H54 (cell line): Measurements from ENCODE around the gene PCLO.

Experiments
- DNase-seq: peaks from one replicate; pipeline ENCODE4 v3.0.0; 2011; ENCODE audit warnings: low spot score, mixed read lengths; ENCODE audit not compliant: insufficient read length
- FAIRE-seq: peaks from 3 replicates; lab custom pipeline; 2011; peaks lifted over from hg19 to GRCh38; lab: Jason Lieb, UNC
- POLR2A ChIP-seq: IDR thresholded peaks from 2 replicates; pipeline ENCODE4 v1.6.1; 2011; ENCODE audit warnings: low read depth, mild to moderate bottlenecking, low read length

The PCLO gene

GRCh38 chr7:82760074-82760473, 402.6 kb downstream of the PCLO start:
- no peak for FAIRE-seq
- no peak for DNase-seq
- TF ChIP-seq POLR2A: no peak

- DNase-seq (no peak), FAIRE-seq (peak; percentile 65)
- TF ChIP-seq POLR2A: no peak
Observed at GRCh38 chr7:82755705-82756551, 406.8 kb downstream of the PCLO start.

GRCh38 chr7:82750007-82750406, 412.7 kb downstream of the PCLO start:
- no peak for TF ChIP-seq POLR2A
- FAIRE-seq (no peak), DNase-seq (no peak)

DNA sequence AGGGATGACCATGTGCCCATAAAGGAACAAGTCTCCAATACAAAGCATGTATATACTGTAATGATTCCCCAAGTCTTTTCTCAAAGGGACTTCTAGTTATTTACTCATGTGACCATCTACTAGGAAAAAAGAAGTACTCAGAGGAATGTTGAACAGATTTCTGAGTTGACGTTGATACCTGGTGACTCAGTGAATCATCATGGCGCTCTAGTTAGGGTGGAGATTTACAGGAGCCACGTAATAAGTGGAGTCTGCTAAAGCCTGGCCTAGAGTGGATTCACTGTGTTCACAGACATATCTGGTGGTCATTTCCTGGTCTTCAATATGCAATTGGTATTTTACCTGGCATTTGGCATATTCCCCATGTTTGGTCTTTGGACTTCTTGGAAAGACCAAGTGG, 416.9 kb downstream of the PCLO start:
- DNase-seq: no peak
- no peak for TF ChIP-seq POLR2A
- FAIRE-seq: no peak

GRCh38 chr7:82745117-82745516, 417.6 kb downstream of the PCLO start:
- TF ChIP-seq POLR2A: no peak
- no peak for DNase-seq
- FAIRE-seq: no peak

DNA sequence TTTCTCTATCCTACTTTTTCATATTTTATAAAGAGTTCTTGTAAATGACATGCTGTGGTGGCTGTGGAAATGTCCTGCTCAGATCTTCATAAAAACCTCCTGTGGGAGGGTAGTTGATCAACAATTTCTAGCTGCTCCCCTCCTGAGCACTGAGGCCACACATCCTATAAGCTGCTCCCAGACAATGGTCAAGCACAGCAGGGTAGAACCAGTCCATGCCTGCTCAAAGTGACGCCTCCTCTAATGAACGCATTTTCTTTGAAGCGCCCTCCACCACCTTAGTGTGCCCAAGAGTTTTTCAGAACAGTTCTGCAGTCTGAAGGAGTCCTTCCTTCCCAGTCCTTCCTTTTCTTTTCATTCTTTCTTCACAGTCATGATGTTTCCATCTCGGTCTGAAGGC, 420.5 kb downstream of the PCLO start:
- FAIRE-seq (no peak), DNase-seq (no peak)
- no peak for TF ChIP-seq POLR2A

DNA sequence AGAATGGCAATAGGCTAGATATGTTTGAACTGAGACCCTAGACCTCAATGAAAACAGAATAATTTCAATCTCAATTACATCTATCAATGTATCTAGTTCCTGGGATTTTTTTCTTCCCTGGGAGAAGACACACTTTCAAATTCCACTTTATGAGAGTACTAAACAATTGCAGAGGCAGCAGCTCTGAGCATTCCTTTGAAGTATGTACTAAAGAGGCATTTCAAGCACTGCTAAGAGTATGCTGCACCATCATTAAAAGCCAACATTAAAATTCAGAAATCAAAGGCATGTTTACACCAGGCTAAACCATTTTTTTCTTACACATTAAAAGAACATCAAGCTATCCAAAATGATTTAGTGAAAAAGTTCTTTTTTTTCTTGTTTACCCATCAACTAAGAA, 421.2 kb downstream of the PCLO start:
- FAIRE-seq (no peak), DNase-seq (no peak)
- TF ChIP-seq POLR2A: no peak

GRCh38 chr7:82740246-82740848, 422.3 kb downstream of the PCLO start:
- no peak for TF ChIP-seq POLR2A
- DNase-seq (peak; percentile 12), FAIRE-seq (no peak)

DNA sequence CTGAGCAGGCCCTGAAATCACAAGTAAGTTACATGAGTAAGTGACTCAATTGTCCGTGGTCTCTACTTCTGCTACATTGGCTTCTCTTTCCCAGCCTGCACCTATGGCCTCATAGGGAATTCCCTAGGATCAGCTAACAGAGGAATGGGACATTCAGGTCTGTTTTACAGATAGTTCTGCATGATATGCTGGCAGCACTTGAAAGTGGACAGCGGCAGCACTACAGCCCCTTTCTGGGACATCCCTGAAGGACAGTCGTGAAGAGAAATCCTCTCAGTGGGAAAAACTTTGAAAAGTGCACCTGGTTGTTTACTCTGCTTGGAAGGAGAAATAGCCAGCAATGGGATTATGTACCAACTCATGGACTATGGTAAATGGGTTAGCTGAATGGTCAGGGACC, 426.1 kb downstream of the PCLO start:
- no peak for DNase-seq
- FAIRE-seq: no peak
- TF ChIP-seq POLR2A: no peak

GRCh38 chr7:82732677-82733076, 430.0 kb downstream of the PCLO start:
- TF ChIP-seq POLR2A: no peak
- FAIRE-seq: no peak

DNA sequence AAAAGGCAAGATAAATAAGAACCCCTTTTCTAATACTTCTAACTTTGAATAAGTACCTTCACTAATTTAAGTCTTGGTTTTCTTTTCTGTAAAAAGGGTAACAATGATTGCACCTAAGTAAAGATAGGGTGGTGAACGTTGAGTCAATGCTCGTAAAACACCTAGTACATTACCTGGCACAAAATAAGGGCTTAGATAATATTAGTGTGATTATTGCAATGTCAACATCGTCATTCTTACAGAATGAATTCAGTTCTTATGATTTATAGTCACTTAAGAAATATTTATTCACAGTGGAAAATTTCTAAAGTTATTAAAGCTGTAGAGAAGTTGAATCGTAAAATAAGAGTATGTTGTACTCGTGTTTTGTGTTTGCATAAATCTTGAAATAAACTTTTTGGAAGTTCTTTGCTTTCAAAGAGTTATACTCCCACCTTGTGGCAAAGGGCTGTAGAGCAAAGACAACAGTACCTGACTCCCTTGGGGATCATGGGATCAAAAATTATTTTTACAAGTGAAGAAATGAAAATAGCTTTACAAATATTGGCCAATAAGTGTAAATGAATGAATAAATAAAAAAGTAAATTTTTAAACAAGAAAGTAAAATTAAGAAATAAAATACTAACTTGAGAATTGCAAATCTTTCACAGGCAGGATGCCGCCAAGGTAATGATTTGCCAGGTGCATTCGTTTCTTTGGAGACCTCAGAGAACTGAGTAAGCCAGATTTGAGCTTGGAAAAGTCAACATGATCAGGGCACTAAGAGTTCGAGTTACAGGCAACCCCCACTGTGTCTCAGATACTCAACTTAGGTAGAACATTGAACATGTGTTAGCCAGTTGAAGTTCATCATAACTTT, 433.3 kb downstream of the PCLO start:
- FAIRE-seq (peak; percentile 20), DNase-seq (no peak)
- TF ChIP-seq POLR2A: no peak

More at GRCh38 chr7:82732677-82733076, 430.0 kb downstream of the PCLO start:
- no peak for DNase-seq

GRCh38 chr7:82726038-82726800, 436.5 kb downstream of the PCLO start:
- FAIRE-seq (no peak), DNase-seq (no peak)
- TF ChIP-seq POLR2A: no peak

- FAIRE-seq (no peak), DNase-seq (no peak)
- no peak for TF ChIP-seq POLR2A
Observed at GRCh38 chr7:82723411-82723810, 439.3 kb downstream of the PCLO start.
